ENCODE measurements around the gene GRIA2.

Gene GRIA2

GRCh38 chr4:157265281-157265680, 44.8 kb downstream of the GRIA2 start:
- no peak for DNase-seq (ENCODE audit: low read depth)

GRCh38 chr4:157270108-157270507, 49.6 kb downstream of the GRIA2 start:
- no peak for DNase-seq (ENCODE audit: low read depth)

DNA sequence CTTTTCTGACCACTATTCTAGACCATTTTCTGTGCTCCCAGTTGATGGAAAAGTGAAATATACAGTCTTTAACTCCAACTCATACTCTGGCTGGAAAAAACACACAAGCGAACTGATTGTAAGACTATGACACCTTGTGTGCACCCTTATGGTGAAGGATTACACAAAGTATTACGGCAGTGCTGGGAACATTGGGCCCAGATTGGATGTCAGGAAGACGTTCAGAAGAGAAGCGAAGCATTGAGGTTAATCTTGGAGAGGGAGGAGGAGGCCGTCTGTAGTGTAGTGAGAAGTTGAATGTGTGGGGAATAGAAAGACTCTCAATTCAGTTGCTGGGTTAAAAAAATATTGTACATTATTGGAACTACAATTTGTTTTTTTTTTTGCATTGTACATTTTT, 50.0 kb downstream of the GRIA2 start:
- no peak for DNase-seq (ENCODE audit: low read depth)

- no peak for DNase-seq (ENCODE audit: low read depth)
Observed at GRCh38 chr4:157271166-157271869, 50.8 kb downstream of the GRIA2 start.

- DNase-seq (ENCODE audit: low read depth): no peak
Observed at GRCh38 chr4:157280673-157281072, 60.1 kb downstream of the GRIA2 start.

GRCh38 chr4:157282019-157282418, 61.5 kb downstream of the GRIA2 start:
- DNase-seq (ENCODE audit: low read depth): no peak

DNA sequence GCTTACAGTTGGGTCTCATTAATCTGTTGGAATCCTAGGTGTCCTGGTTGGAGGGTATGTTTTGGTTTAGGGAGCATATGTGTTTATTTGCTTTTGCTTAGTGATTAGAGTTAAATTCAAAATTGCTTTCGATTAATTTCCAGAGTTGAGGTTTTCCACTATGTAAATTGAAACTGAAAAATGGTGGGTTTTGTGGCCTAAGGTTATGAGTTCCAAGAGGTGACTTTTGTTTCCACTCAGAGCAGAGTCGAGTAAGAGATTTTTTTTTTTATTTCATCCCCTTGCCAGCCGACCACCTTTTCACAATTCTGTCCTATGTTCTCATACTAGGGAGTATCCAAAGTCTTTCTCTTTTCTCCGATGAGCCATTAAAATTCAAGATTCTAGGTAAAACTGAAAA, 66.9 kb downstream of the GRIA2 start:
- no peak for DNase-seq (ENCODE audit: low read depth)

- no peak for DNase-seq (ENCODE audit: low read depth)
Observed at GRCh38 chr4:157290622-157291021, 70.1 kb downstream of the GRIA2 start.

DNA sequence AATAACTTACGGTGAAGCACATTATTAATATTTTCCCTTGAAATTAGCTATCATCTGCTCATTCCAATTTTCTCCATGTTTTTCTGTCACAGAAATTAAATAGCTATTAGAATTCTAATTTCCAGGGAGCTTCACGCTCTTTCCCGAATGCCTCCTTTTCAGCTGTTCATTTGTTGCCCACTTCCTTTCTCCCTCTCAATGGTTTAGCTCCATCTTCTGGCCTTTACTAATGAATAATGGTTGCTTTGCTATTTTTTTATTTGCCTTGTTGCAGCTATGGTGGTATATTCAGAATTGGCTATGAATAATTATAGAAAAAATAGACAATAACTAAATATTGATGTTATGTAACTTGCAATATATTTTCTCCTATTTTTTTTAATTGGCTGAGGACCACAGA, 70.5 kb downstream of the GRIA2 start:
- DNase-seq (ENCODE audit: low read depth): no peak

GRCh38 chr4:157293673-157294072, 73.1 kb downstream of the GRIA2 start:
- no peak for DNase-seq (ENCODE audit: low read depth)

GRCh38 chr4:157294575-157294974, 74.0 kb downstream of the GRIA2 start:
- DNase-seq (ENCODE audit: low read depth): no peak

GRCh38 chr4:157300701-157301100, 80.2 kb downstream of the GRIA2 start:
- no peak for DNase-seq (ENCODE audit: low read depth)

- no peak for DNase-seq (ENCODE audit: low read depth)
Observed at GRCh38 chr4:157303471-157303960, 83.0 kb downstream of the GRIA2 start.

- no peak for DNase-seq (ENCODE audit: low read depth)
Observed at GRCh38 chr4:157304769-157305168, 84.2 kb downstream of the GRIA2 start.

DNA sequence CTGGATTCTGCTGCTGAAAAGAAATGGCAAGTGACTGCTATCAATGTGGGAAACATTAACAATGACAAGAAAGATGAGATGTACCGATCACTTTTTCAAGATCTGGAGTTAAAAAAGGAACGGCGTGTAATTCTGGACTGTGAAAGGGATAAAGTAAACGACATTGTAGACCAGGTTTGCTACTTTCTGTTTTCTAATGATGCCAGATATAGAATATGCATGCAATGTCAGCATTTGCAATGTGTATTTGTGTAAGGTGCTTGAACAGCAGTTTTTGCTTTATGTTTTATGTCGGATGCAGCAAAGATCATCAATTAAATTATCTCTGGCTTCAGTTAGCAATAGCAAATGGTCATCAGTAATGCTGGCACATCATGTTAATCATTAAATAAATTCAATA, 92.2 kb downstream of the GRIA2 start:
- no peak for DNase-seq (ENCODE audit: low read depth)

- no peak for DNase-seq (ENCODE audit: low read depth)
Observed at GRCh38 chr4:157314906-157315305, 94.4 kb downstream of the GRIA2 start.

DNA sequence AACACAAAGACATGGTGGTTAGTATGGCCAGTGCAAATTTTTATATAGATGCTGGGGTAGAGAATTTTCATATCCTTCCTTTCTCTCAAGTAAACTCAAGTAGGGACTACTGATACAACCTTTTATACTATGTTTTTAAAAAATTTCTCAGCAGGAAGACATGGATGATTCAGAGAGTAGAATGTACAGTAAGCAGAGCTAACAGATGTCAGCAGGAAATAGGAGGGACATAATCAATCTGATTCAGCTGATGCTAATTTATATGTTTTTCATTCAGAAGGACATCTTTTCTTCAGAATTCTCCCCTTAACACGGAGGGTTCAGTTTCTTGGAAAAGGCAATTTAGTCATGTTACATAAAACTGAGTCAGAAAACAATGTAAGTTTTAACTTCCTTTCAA, 95.4 kb downstream of the GRIA2 start:
- DNase-seq (ENCODE audit: low read depth): no peak

- DNase-seq (ENCODE audit: low read depth): no peak
Observed at GRCh38 chr4:157320092-157320491, 99.6 kb downstream of the GRIA2 start.

- no peak for DNase-seq (ENCODE audit: low read depth)
Observed at GRCh38 chr4:157327666-157328065, 107.1 kb downstream of the GRIA2 start.

GRCh38 chr4:157357887-157358286, 137.4 kb downstream of the GRIA2 start:
- DNase-seq (ENCODE audit: low read depth): no peak

- DNase-seq (ENCODE audit: low read depth): no peak
Observed at GRCh38 chr4:157358439-157358838, 137.9 kb downstream of the GRIA2 start.

GRCh38 chr4:157358851-157359250, 138.3 kb downstream of the GRIA2 start:
- DNase-seq (ENCODE audit: low read depth): no peak

DNA sequence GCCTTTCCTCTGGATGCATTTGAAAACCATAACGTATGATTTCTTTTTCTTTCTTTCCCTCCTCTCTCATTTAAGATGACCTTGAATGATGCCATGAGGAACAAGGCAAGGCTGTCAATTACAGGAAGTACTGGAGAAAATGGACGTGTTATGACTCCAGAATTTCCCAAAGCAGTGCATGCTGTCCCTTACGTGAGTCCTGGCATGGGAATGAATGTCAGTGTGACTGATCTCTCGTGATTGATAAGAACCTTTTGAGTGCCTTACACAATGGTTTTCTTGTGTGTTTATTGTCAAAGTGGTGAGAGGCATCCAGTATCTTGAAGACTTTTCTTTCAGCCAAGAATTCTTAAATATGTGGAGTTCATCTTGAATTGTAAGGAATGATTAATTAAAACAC, 142.8 kb downstream of the GRIA2 start:
- no peak for DNase-seq (ENCODE audit: low read depth)

- no peak for DNase-seq (ENCODE audit: low read depth)
Observed at GRCh38 chr4:157372154-157372553, 151.6 kb downstream of the GRIA2 start.
